Measurements from ENCODE around the gene POTEE. TPM values are rescaled to one million over a fixed set of nuclear protein-coding genes. Genes with fewer than 3 reads are reported as not detected.

Gene POTEE
- total RNA-seq, 2 donors from 2014 or later, result 0.61 to 1.7 TPM

Other genes starting within 250 kb of the POTEE start
- 10 to 100 TPM; 69.2 to 77.1 TPM for gene FAM168B, start 116.1 kb upstream of the POTEE start, total RNA-seq
- gene PLEKHB2, start 104.2 kb upstream of the POTEE start, total RNA-seq, result 10 to 100 TPM; 59.8 to 64.5 TPM
- not detected for gene RAB6D, start 154.6 kb downstream of the POTEE start, total RNA-seq